Left cardiac atrium (tissue), 2 donors: ENCODE data around the gene TAF13. TPM values are rescaled to one million over a fixed set of nuclear protein-coding genes. Genes with fewer than 3 reads are reported as not detected.

Experiments used
- total RNA-seq, 2 donors: library from RNA; stranded (reverse); fragmentation: NEBNext Ultra II Directional; extraction: Animal tissue kit (Norgen Biotek cat#: 25700); gene quantifications; one replicate each; pipeline ENCODE4 v1.2.1, GENCODE V29; 2021
- donor health status: DM: no; HTN: yes; CAD: no; lungs with severe emphysema.
- donor health status: DM: yes; HTN: yes; CAD: no.

The TAF13 gene
- total RNA-seq, 2 donors from 2014 or later = 47.1 to 56.7 TPM

Other genes starting within 250 kb of the TAF13 start
- gene AKNAD1, start 218.9 kb downstream of the TAF13 start, total RNA-seq = not detected
- 10 to 100 TPM in 1 of 2 donors, 1 to 10 TPM in 1; 9.9 to 11.8 TPM for gene GPSM2, start 199.0 kb downstream of the TAF13 start, total RNA-seq
- gene CLCC1, start 112.5 kb downstream of the TAF13 start, total RNA-seq = 10 to 100 TPM; 23.5 to 28.3 TPM
- gene WDR47, start 33.9 kb downstream of the TAF13 start, total RNA-seq = 10 to 100 TPM; 12.2 to 14.8 TPM
- gene TMEM167B, start 14.8 kb upstream of the TAF13 start, total RNA-seq = 10 to 100 TPM; 34.3 to 47.2 TPM
- gene ELAPOR1, start 38.1 kb upstream of the TAF13 start, total RNA-seq = under 1 TPM; 0.21 to 0.39 TPM
- 100 to 1,000 TPM; 109 to 141 TPM for gene SARS1, start 137.9 kb upstream of the TAF13 start, total RNA-seq
- 10 to 100 TPM; 15.6 to 21.1 TPM for gene CELSR2, start 173.5 kb upstream of the TAF13 start, total RNA-seq
- 1 to 10 TPM; 2.3 to 2.5 TPM for gene PSRC1, start 207.1 kb upstream of the TAF13 start, total RNA-seq
- 100 to 1,000 TPM; 220 to 239 TPM for gene MYBPHL, start 231.0 kb upstream of the TAF13 start, total RNA-seq